ENCODE measurements around the gene MAGI3. TPM values are rescaled to one million over a fixed set of nuclear protein-coding genes. Genes with fewer than 3 reads are reported as not detected.

Gene MAGI3
- total and polyA plus RNA-seq, 2 of the 13 experiments (the other 11 are each of a cell fraction or from before 2014, with no cell fraction given), result 4.0 to 11.8 TPM

GRCh38 chr1:113434081-113434873 is 44.0 kb downstream of the MAGI3 start (continued):
- TF ChIP-seq RXRB (CRISPR knock-in tag; IDR thresholded peaks at IDR 0.05; ENCODE audit: borderline replicate concordance), result 0 out of 2 replicates have a peak, but pooled peaks have one; percentile 24
- TF ChIP-seq ZBTB37 (CRISPR knock-in tag; IDR thresholded peaks at IDR 0.05), result no peak
- TF ChIP-seq ZNF556 (CRISPR knock-in tag; IDR thresholded peaks at IDR 0.05; ENCODE audit: borderline replicate concordance), result no peak
- no peak for TF ChIP-seq PATZ1 (CRISPR knock-in tag; IDR thresholded peaks at IDR 0.05)
- TF ChIP-seq ZNF280D (CRISPR knock-in tag; IDR thresholded peaks at IDR 0.05), result peak; percentile 85; the same call in 1 of the 2 replicates
- no peak for TF ChIP-seq ZNF557 (CRISPR knock-in tag; IDR thresholded peaks at IDR 0.05)
- peak; percentile 72 for TF ChIP-seq ARID5B (CRISPR knock-in tag; IDR thresholded peaks at IDR 0.05)
